Measurements from ENCODE around the gene SLC34A1.
"Not testable (repeated sequence)": the region's sequence is repeated elsewhere in the genome, so short reads cannot be mapped to it uniquely, and the experiment has no call there.

SLC34A1 gene

DNA sequence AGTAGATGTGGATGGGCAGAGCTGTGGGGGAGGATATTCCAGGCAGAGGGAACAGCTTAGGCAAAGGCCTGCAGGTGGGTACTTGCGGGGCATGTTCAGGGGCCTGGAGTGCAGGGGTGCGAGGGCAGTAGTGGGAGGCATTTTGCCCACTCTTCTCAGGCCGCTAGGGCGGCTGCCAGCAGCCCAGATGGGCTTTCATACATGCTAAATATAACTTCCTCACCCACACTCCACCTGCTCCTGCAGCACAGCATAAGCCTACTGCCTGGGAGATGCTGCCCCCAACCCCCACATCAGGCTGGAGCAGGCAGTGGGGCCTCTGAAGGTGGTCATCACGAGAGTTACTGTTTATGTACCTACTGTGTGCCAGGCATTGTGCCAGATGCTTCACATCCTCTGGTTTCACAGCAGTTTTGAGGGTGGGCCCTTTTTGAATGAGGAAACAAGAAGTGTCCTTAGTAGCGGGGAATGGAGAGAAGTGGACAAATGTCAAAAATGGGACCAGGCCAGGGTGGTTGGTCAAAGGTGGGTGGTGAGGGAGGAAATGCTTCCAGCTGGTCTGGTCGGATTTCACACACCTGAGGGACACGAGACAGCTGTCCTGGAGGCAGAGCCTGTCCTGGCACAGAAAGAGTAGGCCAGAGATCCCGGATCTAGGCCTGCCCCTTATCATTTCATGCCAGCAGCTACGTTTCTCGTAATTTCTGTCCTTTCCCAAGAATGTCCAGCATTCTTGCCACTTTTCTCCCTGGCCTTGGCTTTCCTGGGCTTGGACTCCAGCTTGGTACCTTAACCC is 14.4 kb upstream of the SLC34A1 start:
- FAIRE-seq = no peak

- FAIRE-seq = no peak
Measured at GRCh38 chr5:177370488-177371119, 13.6 kb upstream of the SLC34A1 start.

DNA sequence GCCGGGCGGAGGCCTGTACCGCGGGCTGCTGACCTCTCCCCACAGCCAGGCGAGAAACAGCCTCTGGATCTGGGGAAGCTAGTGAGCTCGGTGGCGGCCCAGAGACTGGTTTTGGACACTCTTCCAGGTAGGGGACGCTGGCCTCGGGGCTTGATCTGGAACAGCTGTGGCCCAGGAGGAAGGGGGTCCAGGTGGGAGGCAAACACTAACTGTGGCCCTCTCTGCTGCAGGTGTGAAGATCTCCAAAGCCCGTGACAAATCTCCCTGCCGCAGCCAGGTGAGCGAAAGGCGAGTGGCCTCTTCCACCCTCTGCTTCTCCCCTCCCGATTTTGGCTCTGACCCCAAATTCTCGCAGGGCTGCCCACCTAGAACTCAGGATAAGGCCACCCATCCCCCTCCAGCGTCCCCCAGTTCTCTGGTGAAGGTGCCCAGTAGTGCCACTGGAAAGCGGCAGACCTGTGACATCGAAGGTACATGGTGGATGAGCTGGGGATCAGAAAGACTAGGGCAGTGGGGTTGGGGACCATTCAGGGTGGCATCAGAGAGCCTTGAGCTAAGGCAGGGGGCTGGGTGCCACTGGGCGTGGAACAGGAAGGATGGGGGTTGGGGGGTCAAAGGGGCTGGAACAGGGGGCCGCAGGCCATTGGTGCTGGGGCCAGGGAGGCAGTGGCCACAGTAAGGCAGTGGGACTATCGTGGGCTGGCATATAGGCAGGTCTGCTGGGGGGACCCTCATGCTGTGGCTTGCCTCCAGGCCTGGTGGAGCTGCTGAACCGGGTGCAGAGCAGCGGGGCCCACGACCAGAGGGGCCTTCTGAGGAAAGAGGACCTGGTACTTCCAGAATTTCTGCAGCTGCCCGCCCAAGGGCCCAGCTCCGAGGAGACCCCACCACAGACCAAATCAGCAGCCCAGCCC is 12.9 kb upstream of the SLC34A1 start:
- FAIRE-seq = no peak

GRCh38 chr5:177372034-177372896 is 12.0 kb upstream of the SLC34A1 start:
- no peak for FAIRE-seq

DNA sequence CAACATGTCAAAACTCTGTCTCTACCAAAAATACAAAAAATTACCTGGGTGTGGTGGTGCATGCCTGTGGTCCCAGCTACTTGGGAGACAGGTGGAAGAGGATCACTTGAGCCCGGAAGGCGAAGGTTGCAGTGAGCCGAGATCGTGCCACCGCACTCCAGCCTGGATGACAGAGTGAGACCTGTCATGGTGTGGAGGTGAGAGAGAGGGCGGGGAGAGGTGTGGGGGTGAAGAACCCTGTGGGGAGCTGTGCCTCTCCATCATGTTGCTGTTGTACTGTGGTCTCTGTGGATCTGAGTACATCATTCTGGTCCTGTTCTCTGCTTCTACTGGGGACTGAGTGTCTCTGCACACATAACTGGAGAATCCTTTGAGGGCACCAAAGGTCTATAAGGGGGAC is 11.3 kb upstream of the SLC34A1 start:
- FAIRE-seq = no peak

DNA sequence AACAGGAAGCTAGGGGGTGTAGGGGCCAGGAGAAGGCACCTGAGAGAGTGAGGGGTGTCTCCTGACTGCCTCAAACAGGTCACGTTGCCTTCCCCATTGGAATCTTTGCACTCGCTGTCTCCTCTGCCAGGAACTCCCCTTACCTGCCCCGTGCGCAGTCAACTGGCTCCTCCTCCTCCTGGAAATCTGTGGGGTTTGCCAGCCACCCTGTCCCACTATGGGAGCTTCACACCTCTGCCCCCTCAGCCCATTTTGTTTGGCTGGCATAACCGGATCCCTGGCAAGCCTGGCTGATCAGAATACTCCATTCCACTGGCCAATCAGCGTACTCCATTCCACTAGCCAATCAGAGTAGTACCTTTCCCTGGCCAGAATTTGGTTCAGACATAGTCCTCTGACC is 10.4 kb upstream of the SLC34A1 start:
- FAIRE-seq = no peak

DNA sequence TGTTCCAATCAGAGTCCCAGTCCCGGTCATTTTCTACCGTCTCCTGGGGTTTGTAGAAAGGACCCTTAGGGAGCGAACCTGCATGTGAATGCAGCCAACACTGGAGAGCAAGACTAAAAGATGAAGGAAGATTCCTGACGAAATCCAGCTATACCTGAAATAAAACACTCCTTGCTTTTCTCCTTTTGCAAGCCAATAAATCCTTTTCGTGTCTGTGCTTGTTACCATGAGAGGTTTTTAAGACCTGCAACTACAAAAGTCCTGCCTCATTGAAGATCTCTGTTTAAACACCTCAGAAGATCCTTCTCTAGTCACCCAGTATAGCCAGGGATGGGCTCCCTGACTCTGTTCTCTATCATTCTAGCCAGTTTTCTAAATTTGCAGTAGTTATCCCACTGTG is 10.0 kb upstream of the SLC34A1 start:
- no peak for FAIRE-seq

GRCh38 chr5:177375516-177375915 is 8.7 kb upstream of the SLC34A1 start:
- not testable (repeated sequence) for FAIRE-seq

DNA sequence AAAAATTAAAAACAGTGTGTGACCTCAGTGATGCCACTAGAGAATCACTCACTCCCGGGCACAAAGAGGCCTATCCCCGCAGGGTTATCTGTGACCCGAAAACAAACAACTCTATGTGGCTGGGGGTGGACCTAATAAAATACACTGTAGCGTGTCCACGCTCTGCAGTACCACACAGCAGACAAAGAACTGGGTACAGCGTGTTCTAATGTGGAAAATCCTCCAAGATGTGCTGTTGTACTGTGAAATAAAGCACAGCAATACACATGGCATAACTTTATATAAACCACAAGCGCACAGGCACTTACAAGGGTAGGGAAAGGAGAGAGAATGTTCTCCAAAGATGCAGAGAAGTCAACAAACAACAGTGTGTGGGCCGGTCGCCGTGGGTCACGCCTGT is 8.1 kb upstream of the SLC34A1 start:
- FAIRE-seq = no peak

DNA sequence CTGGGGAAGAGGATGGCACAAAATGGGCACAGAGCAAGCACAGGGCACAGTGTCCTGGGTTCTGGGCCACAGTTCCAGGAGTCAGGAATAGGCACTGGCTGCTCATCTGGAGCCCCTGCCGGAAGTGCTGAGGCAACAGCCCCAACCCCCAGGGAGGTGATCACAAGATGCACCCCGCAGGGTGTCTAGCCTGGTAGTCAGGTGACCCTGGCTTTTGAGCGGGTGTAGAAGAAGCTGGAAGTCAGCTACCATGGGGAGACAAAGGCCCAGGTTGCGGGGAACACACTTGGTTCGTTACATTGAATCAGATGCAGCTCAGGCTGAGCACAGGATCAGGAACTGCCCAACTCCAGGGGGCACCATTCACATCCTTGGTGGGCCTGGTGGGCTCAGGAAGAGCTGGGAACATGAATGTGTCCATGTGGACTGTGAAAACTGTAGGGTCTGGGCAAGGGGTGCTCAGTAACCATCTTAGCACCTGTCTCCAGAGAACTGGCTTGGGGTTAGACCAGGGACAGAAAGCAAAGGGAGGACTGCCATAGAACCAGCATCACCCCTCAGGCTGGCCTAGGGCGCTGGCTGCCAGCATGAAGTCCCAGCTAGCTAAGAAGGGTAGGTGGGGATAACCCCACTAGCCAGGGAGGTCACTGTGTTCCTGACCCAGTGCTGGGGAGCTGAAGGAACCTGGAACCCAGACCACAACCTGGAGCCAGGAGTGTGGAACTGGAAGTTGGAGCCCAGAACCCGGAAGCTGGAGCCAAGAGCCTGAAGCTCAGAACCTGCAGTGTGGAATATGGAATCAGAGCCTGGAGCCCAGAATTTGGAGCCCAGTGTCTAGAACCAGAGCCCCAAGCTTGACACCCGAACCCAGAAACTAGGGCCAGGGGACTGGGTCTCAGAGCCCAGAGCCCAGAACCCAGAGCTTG is 6.1 kb upstream of the SLC34A1 start:
- FAIRE-seq = no peak

DNA sequence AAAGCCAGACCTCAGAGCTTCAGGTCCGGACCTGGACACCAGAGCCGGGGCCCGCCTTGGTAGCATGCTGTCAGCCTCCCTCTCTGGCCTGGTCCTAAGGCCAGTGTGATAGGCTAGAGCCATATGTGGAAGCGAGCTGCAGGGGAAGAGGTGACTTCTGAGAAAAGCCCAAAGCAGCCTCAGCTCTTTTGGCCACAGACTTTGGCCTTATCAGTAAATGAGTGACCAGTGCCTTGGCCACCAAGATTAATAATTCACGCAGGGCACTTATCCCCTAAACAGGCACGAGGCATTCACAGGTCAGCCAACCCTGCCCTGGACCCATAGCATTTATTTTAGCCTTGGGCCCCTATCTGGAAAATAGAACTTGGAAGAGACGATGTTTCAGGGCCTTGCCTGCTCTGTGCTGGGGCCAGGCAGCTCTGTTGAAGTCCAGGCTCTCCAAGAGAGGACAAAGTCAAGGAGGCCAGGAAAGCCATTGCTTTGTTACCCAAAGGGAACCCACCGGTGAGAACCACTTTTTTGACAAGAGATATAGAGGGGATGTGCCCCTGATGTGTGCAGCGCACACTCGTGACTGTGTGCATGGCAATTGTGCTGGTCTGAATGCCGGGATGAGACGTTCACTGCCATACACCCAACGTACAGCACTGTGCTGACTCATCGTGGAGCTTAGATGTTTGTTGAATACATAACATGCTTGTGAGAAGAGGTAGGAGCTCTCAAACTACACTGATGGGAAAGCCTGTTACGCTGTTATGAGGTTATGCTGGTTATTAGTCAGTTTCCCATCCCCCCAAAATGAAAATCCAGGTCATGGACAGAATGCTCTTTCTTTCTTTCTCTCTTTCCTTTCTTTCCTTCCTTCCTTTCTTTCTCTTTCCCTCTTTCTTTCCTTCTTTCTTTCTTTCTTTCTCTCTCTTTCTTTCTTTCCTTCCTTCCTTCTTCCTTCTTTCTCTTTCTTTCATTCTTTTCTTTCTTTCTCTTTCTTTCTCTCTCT is 5.0 kb upstream of the SLC34A1 start:
- no peak for FAIRE-seq

GRCh38 chr5:177380805-177381126 is 3.5 kb upstream of the SLC34A1 start:
- no peak for FAIRE-seq

GRCh38 chr5:177382423-177383029 is 1.7 kb upstream of the SLC34A1 start:
- no peak for FAIRE-seq

DNA sequence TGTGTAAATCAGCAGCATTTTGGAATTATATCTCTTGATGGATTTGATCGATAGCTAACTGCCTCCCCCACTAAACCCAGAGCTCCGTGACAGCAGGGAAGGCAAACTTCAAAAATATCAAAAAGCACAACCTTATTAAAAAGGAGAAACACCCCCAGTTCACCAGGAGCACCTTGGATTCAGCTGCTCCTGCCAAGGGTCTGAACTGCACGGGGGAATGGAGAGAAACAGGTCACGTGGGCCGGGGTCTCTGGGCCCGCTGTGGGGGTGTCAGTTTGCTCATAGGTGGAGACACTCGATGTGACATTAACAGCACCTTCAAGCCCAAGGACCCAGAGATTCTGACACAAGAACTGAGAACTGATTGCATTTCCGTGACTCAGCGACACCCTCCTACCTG is 1.1 kb upstream of the SLC34A1 start:
- FAIRE-seq = no peak

- no peak for FAIRE-seq
Measured at GRCh38 chr5:177385720-177386119, 1.5 kb downstream of the SLC34A1 start.

DNA sequence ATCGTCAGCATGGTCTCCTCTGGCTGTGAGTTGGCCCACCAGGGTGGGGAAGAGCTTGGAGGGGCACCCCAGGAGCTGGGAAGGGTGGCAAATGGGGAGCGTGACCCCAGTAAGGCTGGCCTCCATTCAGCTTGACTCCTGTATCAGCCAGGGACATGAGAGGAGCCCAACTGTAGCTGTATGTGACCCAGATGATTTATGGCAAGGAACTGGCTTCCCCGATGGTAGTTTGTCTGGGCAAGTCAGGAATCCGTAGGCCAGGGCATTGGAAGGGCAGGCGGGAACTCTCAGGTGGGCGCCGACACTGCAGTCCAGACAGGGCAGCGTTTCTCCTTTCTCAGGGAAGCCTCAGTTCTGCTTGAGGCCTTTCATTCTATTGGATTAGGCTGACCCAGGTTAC is 2.3 kb downstream of the SLC34A1 start:
- FAIRE-seq = no peak

GRCh38 chr5:177387405-177387804 is 3.2 kb downstream of the SLC34A1 start:
- FAIRE-seq = no peak

GRCh38 chr5:177388521-177389052 is 4.4 kb downstream of the SLC34A1 start:
- FAIRE-seq = no peak
